Iris pigment epithelial cell (primary cell): ENCODE results near the gene ATP2A1.
"Not testable (repeated sequence)": the region's sequence is repeated elsewhere in the genome, so short reads cannot be mapped to it uniquely, and the experiment has no call there.

ENCODE experiments used
- DNase-seq: peaks from one replicate; pipeline ENCODE4 v3.0.0-alpha.2; 2011; ENCODE audit warnings: low read depth

The ATP2A1 gene

GRCh38 chr16:28859326-28859725 lies 19.0 kb upstream of the ATP2A1 start:
- no peak for DNase-seq

DNA sequence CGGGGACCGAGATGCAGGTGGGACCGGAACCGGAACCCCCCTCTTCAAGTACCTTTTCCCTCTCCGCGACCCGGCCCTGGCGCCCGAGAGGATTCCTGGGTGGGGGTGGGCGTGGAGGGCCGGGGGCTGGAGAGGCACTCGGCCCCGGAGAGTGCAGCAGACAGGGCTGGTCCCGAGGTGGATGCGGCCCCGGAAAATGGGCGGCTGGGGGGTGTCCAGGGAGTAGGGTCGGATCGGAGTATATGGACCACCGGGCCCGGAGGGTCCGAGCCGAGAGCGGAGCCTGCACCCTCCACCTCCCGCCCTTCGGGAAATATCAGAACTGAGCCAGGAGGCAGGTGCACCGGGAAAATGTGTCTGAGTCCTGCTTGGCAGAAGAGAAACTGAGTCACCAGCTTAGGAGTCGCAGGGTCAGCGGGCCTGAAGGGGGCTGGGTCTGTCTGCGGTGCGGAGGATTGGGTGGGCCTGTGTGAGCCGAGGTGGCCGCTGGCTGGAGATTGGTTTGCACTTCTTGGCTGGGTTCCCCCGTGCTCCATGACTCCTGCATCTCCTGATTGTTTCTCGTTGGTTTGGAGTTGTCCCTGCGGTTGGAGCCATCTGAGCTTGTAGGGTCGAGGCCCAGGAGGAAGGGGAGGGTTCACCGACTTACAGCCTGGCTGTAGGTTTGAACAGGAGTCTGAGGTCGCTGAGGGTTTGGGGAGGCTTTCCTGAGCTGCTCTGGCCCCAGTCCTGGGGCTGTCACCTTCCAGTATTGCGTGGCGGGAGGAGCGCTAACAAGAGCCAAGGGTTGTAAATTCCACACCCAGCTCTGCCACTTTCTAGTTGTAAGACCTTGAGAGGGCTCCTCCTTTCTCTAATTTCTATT lies 14.1 kb upstream of the ATP2A1 start:
- peak; percentile 58 for DNase-seq

DNA sequence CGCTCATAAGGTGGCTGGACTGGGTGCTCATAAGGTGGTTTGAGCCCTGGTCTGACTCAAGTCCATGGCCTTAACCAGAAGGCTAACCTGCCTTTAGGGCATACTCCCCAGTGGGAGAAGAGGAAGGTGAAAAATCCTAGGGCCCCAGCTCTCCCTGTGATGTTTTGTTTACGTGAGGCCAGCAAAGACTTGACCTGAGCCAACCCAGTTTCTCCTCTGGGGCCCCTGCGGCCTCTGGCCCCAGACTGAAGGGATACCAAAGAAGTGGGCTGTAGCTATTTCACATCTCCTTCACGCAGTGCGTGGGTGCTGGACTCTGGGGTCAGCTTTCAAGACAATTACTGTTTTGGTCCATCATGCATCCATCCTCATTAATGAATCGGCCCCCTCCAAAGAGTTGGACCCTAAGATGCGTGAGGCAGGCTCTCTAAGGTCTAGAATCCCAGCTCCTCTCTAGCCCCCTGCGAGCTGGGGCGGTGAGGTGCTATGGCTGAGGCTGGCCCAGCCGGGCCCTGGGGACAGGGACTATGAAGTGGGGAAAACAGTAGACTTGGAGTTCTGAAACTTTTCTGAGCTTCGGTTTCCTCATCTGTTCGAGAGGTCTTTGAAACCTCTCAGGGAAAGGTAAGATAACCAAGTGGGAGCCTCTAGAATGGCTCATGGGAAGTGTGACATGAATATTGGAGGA lies 13.1 kb upstream of the ATP2A1 start:
- no peak for DNase-seq

DNA sequence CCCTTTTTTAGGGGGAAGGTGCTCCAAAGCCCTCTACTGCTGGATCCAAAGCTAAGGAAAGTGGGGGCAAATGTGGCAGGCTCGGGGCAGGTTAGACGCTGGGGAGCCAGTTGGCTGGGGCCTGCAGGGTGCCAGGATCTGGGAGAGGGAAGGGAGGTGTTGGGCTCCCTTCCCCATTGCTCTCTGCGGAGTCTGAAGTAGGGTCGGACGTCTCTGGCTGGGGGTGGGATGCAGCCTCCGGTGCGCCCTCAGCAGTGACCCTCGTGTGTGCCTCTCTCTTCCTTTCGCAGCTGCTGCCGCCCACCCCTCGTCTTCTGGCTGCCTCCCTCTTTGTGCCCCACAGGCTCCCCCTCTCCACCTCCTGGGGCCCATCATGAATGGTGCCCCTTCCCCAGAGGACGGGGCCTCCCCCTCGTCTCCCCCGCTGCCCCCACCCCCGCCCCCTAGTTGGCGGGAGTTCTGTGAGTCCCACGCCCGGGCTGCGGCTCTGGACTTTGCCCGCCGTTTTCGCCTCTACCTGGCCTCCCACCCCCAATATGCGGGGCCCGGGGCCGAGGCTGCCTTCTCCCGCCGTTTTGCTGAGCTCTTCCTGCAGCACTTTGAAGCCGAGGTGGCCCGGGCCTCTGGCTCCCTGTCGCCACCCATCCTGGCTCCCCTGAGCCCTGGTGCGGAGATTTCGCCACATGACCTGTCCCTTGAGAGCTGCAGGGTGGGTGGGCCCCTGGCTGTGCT lies 12.4 kb upstream of the ATP2A1 start:
- no peak for DNase-seq

DNA sequence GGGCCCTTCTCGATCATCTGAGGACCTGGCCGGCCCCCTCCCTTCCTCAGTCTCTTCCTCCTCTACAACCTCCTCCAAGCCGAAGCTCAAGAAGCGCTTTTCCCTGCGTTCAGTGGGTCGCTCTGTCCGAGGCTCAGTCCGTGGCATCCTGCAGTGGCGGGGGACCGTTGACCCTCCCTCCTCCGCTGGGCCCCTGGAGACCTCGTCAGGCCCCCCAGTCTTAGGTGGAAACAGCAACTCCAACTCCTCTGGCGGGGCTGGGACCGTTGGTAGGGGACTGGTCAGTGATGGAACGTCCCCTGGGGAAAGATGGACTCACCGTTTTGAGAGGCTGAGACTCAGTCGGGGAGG lies 11.9 kb upstream of the ATP2A1 start:
- DNase-seq: no peak

- no peak for DNase-seq
Measured at GRCh38 chr16:28867241-28867640, 11.0 kb upstream of the ATP2A1 start.

- not testable (repeated sequence) for DNase-seq
Measured at GRCh38 chr16:28867646-28868045, 10.6 kb upstream of the ATP2A1 start.

DNA sequence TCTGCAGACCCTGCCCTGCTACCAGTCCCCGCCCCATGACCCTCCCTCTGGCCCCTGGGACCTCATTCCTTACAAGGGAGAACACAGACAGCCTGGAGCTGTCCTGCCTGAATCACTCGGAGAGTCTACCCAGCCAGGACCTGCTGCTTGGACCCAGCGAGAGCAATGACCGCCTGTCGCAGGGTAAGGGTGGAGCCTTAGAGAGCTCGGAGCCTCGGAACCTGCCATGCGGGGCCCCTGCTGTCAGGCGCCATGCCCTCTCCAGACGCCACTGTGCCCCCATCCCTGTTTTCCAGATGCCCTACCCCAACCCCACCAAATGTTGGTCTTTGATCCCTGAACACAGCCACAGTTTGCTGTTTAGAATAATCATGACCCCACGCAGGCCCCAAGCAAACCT lies 9.1 kb upstream of the ATP2A1 start:
- no peak for DNase-seq

DNA sequence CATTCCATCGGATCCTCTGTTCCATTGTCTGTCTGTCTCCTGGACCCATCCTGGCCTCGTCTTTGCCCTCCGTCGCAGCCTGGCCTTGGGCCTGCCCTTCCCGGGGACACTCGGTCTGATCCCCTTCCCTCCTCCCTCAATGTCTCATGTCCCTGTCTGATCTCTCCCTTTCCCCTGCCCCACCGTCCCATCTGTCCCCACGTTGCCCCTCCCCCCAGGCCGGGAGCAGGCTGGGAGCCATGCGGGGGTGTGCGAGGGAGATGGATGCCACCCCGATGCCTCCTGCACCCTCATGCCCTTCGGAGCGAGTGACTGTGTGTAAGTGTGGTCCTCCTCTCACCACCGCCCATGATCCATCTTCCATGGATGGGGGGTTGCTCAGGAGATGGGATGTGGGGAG lies 5.3 kb upstream of the ATP2A1 start:
- no peak for DNase-seq

- DNase-seq: no peak
Measured at GRCh38 chr16:28873543-28874201, 4.6 kb upstream of the ATP2A1 start.

- DNase-seq: no peak
Measured at GRCh38 chr16:28874406-28874805, 3.9 kb upstream of the ATP2A1 start.

- DNase-seq: no peak
Measured at GRCh38 chr16:28875134-28876018, 2.9 kb upstream of the ATP2A1 start.

DNA sequence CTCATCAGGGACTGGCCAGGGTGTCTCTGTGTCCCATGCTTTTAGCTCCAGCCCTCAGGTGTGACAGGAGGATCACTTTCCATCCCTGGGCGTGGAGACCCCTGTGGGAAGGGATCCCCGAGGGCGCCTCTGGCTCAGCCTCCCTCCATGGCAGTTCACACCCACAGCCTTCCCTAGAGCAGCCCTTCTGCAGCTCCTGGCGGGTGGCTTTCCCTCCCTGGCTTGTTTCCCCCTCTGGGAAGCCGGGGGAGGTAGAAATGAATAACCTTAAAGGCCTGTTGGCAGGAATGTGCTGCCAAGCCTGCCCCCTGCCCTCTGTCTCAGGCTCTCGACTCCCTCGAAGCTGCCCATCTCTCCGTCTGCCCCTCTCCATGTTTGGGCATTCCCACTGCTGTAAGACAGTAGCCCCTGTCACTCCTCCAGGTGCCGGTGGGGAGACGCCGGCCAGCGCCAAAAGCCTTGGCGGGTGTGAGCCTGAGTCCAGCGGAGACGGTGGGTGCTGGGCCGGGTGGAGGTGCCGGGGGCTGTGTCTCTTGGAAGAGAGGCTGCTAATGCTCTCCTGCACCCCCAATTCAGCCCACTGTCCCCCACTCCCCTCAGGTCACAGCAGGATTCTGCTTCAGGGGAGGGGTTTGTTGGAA lies 2.1 kb upstream of the ATP2A1 start:
- DNase-seq: no peak

DNA sequence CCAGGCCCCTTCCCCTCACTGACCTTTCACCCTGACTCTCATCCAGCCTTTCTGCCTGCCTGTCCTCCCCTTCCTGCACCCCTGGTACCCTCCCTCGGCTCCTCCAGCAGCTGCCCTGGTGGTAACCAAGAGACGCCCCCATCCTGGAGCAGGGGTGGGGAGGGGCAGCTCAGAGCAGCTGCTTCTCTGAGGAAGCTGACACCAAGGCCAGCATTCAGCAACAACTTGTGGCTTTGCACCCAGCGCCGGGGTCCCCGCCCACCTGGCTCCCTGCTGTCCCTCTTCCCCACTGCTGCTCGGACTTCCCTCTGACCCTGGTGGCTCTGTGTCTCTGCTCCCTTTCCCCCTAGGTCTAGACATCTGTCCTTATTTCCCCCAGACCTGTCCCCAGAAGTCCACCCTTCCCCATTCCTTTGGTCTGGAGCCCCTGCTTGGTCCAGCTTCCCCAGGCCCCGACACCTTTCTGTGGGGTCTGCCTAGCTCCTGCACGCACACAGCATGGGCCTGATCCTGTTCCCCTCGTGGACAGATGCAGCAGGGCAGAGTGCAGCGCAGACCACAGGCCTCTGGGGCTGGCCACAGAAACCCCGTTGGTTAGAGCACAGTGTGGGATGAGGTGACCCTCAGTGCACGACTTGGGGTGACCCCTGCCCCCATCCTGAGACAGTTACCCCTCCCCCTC lies 1.2 kb upstream of the ATP2A1 start:
- no peak for DNase-seq

GRCh38 chr16:28877655-28878000 lies 660 bp upstream of the ATP2A1 start:
- no peak for DNase-seq

DNA sequence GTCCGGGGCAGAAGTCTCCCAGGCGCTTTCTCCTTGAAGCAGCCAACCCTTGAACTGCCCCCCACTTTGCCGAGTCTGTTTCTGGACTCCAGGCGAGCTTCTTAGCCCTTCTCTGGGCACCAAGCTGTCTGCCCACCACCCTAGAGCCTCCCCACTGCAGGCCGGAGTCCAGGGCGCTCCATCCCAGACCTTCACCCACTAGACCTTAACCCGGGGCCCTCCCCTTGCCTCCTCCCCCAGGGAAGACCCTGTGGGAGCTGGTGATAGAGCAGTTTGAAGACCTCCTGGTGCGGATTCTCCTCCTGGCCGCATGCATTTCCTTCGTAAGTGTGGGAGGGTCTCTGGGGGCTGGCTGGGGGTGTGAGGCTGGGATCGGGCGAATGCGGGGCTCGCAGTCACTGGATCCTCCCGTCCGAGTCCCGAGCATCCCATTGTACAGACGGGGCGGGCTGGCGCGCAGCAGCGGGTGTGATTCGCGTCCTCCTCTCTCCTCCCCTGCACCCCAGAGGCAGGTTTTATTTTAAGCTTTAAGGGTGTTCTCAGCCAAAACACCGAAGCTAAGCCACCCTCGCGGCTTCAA lies 1.1 kb downstream of the ATP2A1 start:
- no peak for DNase-seq

DNA sequence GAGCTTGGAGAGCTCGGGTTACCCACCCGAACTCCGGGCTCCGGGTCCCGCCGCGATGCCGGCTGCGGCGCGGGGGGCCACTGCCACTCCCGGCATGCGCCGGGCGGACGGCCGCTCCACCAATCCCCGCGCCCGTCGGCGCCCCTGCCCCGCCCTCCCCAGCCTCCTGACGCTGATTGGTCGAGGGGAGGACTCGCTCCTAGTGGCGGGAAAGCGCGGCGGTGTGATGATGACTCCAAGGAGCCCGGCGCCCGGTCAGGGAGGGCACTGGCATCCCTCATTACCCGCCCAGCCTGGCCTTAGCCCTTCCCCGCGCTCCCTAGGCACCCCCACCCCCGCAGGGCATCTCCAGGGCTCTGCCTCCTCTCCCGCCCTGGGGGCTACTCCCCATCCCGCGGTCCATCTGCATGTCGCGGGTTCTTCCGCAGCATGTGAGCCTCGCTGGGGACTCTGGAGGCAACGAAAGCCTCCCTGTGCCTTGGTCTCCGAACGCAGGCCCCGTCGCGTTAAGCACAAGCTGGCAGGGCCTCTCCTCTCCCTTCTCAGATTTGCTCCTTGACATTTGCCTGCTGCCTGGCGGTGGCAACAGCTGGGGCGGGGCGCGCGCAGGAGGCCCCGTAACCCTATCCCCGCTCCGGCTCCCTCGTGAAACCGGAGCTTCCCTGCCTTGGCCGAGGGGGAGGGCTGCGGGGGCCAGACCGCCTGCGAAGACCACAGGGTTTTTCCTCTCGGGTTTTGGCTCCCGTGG lies 1.7 kb downstream of the ATP2A1 start:
- DNase-seq: peak; percentile 81

DNA sequence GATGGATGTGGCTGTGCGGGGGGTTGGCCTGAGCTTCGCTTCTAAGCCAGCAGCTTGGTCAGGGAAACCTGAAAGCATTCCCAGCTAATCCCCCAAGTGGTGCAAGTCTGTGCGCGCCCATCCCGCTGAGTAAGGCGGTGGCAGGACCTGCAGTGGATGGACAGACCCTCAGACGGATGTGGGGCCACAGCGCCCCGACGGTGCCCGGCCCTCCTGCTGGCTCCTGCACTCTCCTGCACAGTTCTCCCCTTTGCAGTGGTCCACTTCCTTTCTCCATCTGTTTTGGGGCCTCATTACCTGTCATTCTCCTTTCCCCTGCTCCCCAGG lies 2.3 kb downstream of the ATP2A1 start:
- no peak for DNase-seq

DNA sequence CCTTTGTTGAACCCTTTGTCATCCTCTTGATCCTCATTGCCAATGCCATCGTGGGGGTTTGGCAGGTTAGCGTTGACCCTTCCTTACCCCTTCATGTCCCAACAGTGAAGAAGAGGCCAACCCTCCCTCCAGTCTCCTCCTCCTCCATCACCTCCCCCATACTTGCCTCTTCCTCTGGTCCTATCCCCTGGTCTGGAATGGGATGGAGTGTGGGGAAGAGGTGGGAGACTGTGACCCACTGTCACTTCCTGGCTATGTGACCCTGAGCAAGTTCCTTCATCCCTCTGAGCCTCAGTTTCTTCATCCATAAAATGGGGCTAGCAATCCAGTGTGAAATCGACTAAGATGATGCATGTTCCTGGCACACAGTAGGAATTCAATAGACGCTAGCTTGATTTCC lies 2.7 kb downstream of the ATP2A1 start:
- DNase-seq: no peak
